ENCODE data around the gene DCDC2. TPM values are rescaled to one million over a fixed set of nuclear protein-coding genes. Genes with fewer than 3 reads are reported as not detected.
A peak's percentile ranks its signal among the peaks of the same experiment; 100 is the strongest.

DCDC2 gene
- total RNA-seq, 1 donor from 2014 or later = 4.5 TPM

- TF ChIP-seq CTCF (IDR thresholded peaks at IDR 0.05; ENCODE audit: insufficient read depth, low read depth, low read length) (no peak), EZH2 (IDR thresholded peaks at IDR 0.05; ENCODE audit: insufficient read depth, low read length) (no peak)
- H3K4me1 Mint-ChIP-seq (ENCODE audit: low read depth, unreplicated experiment) = peaks cover 4% of the 10 kb centered on the region
- no peak within 1 kb of the TSS for H3K27ac ChIP-seq (ENCODE audit: low read depth, low read length)
- no peak for DNase-seq (ENCODE audit: low read depth)
- peak within 1 kb of the TSS; percentile 48 for H3K4me3 ChIP-seq (ENCODE audit: insufficient read depth, low read depth, low read length)
- no peaks in the 10 kb centered on the region for H4K20me1 ChIP-seq (ENCODE audit: insufficient read depth, low read length)
- peak within 1 kb of the TSS; percentile 85 for H3K4me3 Mint-ChIP-seq (ENCODE audit: unreplicated experiment)
- H3K36me3 Mint-ChIP-seq (ENCODE audit: low read depth, unreplicated experiment) = no peaks in the 10 kb centered on the region
- no peak within 1 kb of the TSS for H2AFZ ChIP-seq (ENCODE audit: low read depth, low read length)
- no peaks in the 10 kb centered on the region for H3K9me3 ChIP-seq (ENCODE audit: insufficient read depth, low read depth, low read length)
- H3K79me2 ChIP-seq (ENCODE audit: insufficient read depth, low read length) = no peaks in the 10 kb centered on the region
- peak within 1 kb of the TSS; percentile 84 for H3K4me2 ChIP-seq (ENCODE audit: low read length)
- no peaks in the 10 kb centered on the region for H3K36me3 ChIP-seq (ENCODE audit: insufficient read depth, low read length)
- no peak within 1 kb of the TSS for H3K27ac Mint-ChIP-seq (ENCODE audit: unreplicated experiment)
- no peak within 1 kb of the TSS for H3K9ac ChIP-seq (ENCODE audit: low read length)
- H3K4me1 ChIP-seq (ENCODE audit: insufficient read depth, low read length) = peaks cover 6% of the 10 kb centered on the region
- H3K27me3 Mint-ChIP-seq (ENCODE audit: low read depth, unreplicated experiment) = no peaks in the 10 kb centered on the region
- H3K9me3 Mint-ChIP-seq (ENCODE audit: unreplicated experiment) = no peaks in the 10 kb centered on the region
- FAIRE-seq = no peak
- H3K27me3 ChIP-seq (ENCODE audit: insufficient read depth, low read length) = peaks cover 5% of the 10 kb centered on the region
Observed at GRCh38 chr6:24125980-24126379, 231.9 kb downstream of the DCDC2 start, which contains the start of gene NRSN1. NRSN1 (plus strand) TSS chr6:24126215; CDS start chr6:24134328, 8,113 bp downstream.

GRCh38 chr6:24122139-24122538 is 235.7 kb downstream of the DCDC2 start:
- no peak overlapping the region for H3K27ac Mint-ChIP-seq (ENCODE audit: unreplicated experiment)
- H3K36me3 Mint-ChIP-seq (ENCODE audit: low read depth, unreplicated experiment) = no peaks in the 10 kb centered on the region
- no peak for TF ChIP-seq CTCF (IDR thresholded peaks at IDR 0.05; ENCODE audit: insufficient read depth, low read depth, low read length)
- TF ChIP-seq EZH2 (IDR thresholded peaks at IDR 0.05; ENCODE audit: insufficient read depth, low read length) = no peak
- Histone ChIP-seq H3K79me2 (ENCODE audit: insufficient read depth, low read length) (no peaks in the 10 kb centered on the region), H3K9me3 (ENCODE audit: insufficient read depth, low read depth, low read length) (no peaks in the 10 kb centered on the region), H3K9ac (ENCODE audit: low read length) (no peak overlapping the region), H4K20me1 (ENCODE audit: insufficient read depth, low read length) (no peaks in the 10 kb centered on the region), H3K36me3 (ENCODE audit: insufficient read depth, low read length) (no peaks in the 10 kb centered on the region), H3K4me1 (ENCODE audit: insufficient read depth, low read length) (peaks cover 6% of the 10 kb centered on the region), H3K4me2 (ENCODE audit: low read length) (no peak overlapping the region), H3K4me3 (ENCODE audit: insufficient read depth, low read depth, low read length) (no peak overlapping the region), H2AFZ (ENCODE audit: low read depth, low read length) (no peak overlapping the region), H3K27ac (ENCODE audit: low read depth, low read length) (no peak overlapping the region), H3K27me3 (ENCODE audit: insufficient read depth, low read length) (peaks cover 4% of the 10 kb centered on the region)
- no peaks in the 10 kb centered on the region for H3K9me3 Mint-ChIP-seq (ENCODE audit: unreplicated experiment)
- no peaks in the 10 kb centered on the region for H3K27me3 Mint-ChIP-seq (ENCODE audit: low read depth, unreplicated experiment)
- no peak for FAIRE-seq
- DNase-seq (ENCODE audit: low read depth) = no peak
- peaks cover 7% of the 10 kb centered on the region for H3K4me1 Mint-ChIP-seq (ENCODE audit: low read depth, unreplicated experiment)
- H3K4me3 Mint-ChIP-seq (ENCODE audit: unreplicated experiment) = no peak overlapping the region

Other genes with a start within 250 kb of the DCDC2 start
- gene NRSN1, start 231.8 kb downstream of the DCDC2 start, total RNA-seq = not detected in 2 replicates
- gene MRS2, start 44.9 kb upstream of the DCDC2 start, total RNA-seq = 57.3 and 68.9 TPM in 2 replicates
- gene GPLD1, start 131.5 kb upstream of the DCDC2 start, total RNA-seq = 0.60 and 0.75 TPM in 2 replicates
- 3.7 and 5.0 TPM in 2 replicates for gene ALDH5A1, start 136.9 kb upstream of the DCDC2 start, total RNA-seq